HG03135 (cell line): ENCODE data around the gene SCN9A.

ENCODE experiments used
- ATAC-seq: cut with Tn5 transposase; IDR thresholded peaks from one replicate; pipeline ENCODE4 v1.9.1; 2021; ENCODE audit warnings: mild to moderate bottlenecking, moderate library complexity; ENCODE audit not compliant: unreplicated experiment

SCN9A gene

GRCh38 chr2:166184789-166185188 is 191.0 kb downstream of the SCN9A start:
- ATAC-seq, result no peak

GRCh38 chr2:166181813-166182154 is 194.0 kb downstream of the SCN9A start:
- no peak for ATAC-seq

- ATAC-seq, result peak; percentile 93
Observed at GRCh38 chr2:166180951-166181812, 194.6 kb downstream of the SCN9A start.

GRCh38 chr2:166179201-166179600 is 196.5 kb downstream of the SCN9A start:
- ATAC-seq, result no peak

- no peak for ATAC-seq
Observed at GRCh38 chr2:166173263-166173662, 202.5 kb downstream of the SCN9A start.

GRCh38 chr2:166171216-166171615 is 204.5 kb downstream of the SCN9A start:
- ATAC-seq, result no peak

GRCh38 chr2:166170356-166170755 is 205.4 kb downstream of the SCN9A start:
- ATAC-seq, result no peak

GRCh38 chr2:166167449-166167848 is 208.3 kb downstream of the SCN9A start:
- no peak for ATAC-seq

- no peak for ATAC-seq
Observed at GRCh38 chr2:166163775-166164174, 212.0 kb downstream of the SCN9A start.

GRCh38 chr2:166158546-166158945 is 217.2 kb downstream of the SCN9A start:
- ATAC-seq, result no peak

GRCh38 chr2:166157578-166157977 is 218.2 kb downstream of the SCN9A start:
- no peak for ATAC-seq

GRCh38 chr2:166156985-166157490 is 218.7 kb downstream of the SCN9A start:
- no peak for ATAC-seq

- no peak for ATAC-seq
Observed at GRCh38 chr2:166155589-166155988, 220.2 kb downstream of the SCN9A start.

- ATAC-seq, result no peak
Observed at GRCh38 chr2:166154685-166155338, 220.9 kb downstream of the SCN9A start.

GRCh38 chr2:166152064-166152463 is 223.7 kb downstream of the SCN9A start:
- ATAC-seq, result no peak

- no peak for ATAC-seq
Observed at GRCh38 chr2:166148500-166149400, 227.0 kb downstream of the SCN9A start.

- ATAC-seq, result no peak
Observed at GRCh38 chr2:166147883-166148282, 227.9 kb downstream of the SCN9A start.
